ENCODE results near the gene KRT12.

KRT12 gene

GRCh38 chr17:40843242-40843641, 23.8 kb downstream of the KRT12 start:
- no peak overlapping the region for H3K4me2 ChIP-seq (ENCODE audit: low read length)
- no peaks in the 10 kb centered on the region for H3K79me2 ChIP-seq (ENCODE audit: low read length)
- H3K4me1 ChIP-seq (ENCODE audit: low read length), result peaks cover 6% of the 10 kb centered on the region
- TF ChIP-seq CTCF (IDR thresholded peaks at IDR 0.05; ENCODE audit: low read depth, low read length) (no peak), EZH2phosphoT487 (IDR thresholded peaks at IDR 0.05; ENCODE audit: low read depth) (no peak)
- H3K36me3 ChIP-seq (replicated peaks; ENCODE audit: low read depth, low read length), result no peaks in the 10 kb centered on the region
- H3K27me3 ChIP-seq (ENCODE audit: low read depth, low read length), result peaks cover 11% of the 10 kb centered on the region
- H3K9ac ChIP-seq (ENCODE audit: low read length), result no peak overlapping the region
- no peaks in the 10 kb centered on the region for H3K9me3 ChIP-seq (ENCODE audit: insufficient read depth, low read length)
- no peaks in the 10 kb centered on the region for H4K20me1 ChIP-seq (ENCODE audit: insufficient read depth, low read length)
- no peak overlapping the region for H2AFZ ChIP-seq (ENCODE audit: low read depth, low read length)
- no peak overlapping the region for H3K4me3 ChIP-seq (ENCODE audit: low read length)
- H3K27ac ChIP-seq (ENCODE audit: low read length), result no peak overlapping the region

GRCh38 chr17:40841246-40841645, 25.8 kb downstream of the KRT12 start:
- H3K9ac ChIP-seq (ENCODE audit: low read length), result no peak overlapping the region
- H3K27ac ChIP-seq (ENCODE audit: low read length), result no peak overlapping the region
- no peaks in the 10 kb centered on the region for H3K79me2 ChIP-seq (ENCODE audit: low read length)
- no peak overlapping the region for H2AFZ ChIP-seq (ENCODE audit: low read depth, low read length)
- H3K36me3 ChIP-seq (replicated peaks; ENCODE audit: low read depth, low read length), result no peaks in the 10 kb centered on the region
- no peaks in the 10 kb centered on the region for H3K9me3 ChIP-seq (ENCODE audit: insufficient read depth, low read length)
- no peak overlapping the region for H3K4me3 ChIP-seq (ENCODE audit: low read length)
- H4K20me1 ChIP-seq (ENCODE audit: insufficient read depth, low read length), result no peaks in the 10 kb centered on the region
- H3K4me2 ChIP-seq (ENCODE audit: low read length), result no peak overlapping the region
- H3K27me3 ChIP-seq (ENCODE audit: low read depth, low read length), result peaks cover 4% of the 10 kb centered on the region; the same call in 1 of the 2 replicates
- TF ChIP-seq EZH2phosphoT487 (IDR thresholded peaks at IDR 0.05; ENCODE audit: low read depth) (no peak), CTCF (IDR thresholded peaks at IDR 0.05; ENCODE audit: low read depth, low read length) (no peak)
- peaks cover 6% of the 10 kb centered on the region for H3K4me1 ChIP-seq (ENCODE audit: low read length)

- TF ChIP-seq EZH2phosphoT487 (IDR thresholded peaks at IDR 0.05; ENCODE audit: low read depth), result no peak
- no peak for TF ChIP-seq CTCF (IDR thresholded peaks at IDR 0.05; ENCODE audit: low read depth, low read length)
- Histone ChIP-seq H3K9ac (ENCODE audit: low read length) (no peak overlapping the region), H3K4me1 (ENCODE audit: low read length) (peaks cover 6% of the 10 kb centered on the region), H3K27ac (ENCODE audit: low read length) (no peak overlapping the region), H3K27me3 (ENCODE audit: low read depth, low read length) (no peaks in the 10 kb centered on the region; the same call in 1 of the 2 replicates), H3K36me3 (replicated peaks; ENCODE audit: low read depth, low read length) (no peaks in the 10 kb centered on the region), H2AFZ (ENCODE audit: low read depth, low read length) (no peak overlapping the region), H3K4me3 (ENCODE audit: low read length) (no peak overlapping the region), H4K20me1 (ENCODE audit: insufficient read depth, low read length) (no peaks in the 10 kb centered on the region), H3K9me3 (ENCODE audit: insufficient read depth, low read length) (no peaks in the 10 kb centered on the region), H3K4me2 (ENCODE audit: low read length) (no peak overlapping the region), H3K79me2 (ENCODE audit: low read length) (no peaks in the 10 kb centered on the region)
These were observed 27.8 kb downstream of the KRT12 start for GRCh38 chr17:40839194-40839593.

- Histone ChIP-seq H3K4me1 (ENCODE audit: low read length) (no peaks in the 10 kb centered on the region), H3K27me3 (ENCODE audit: low read depth, low read length) (no peaks in the 10 kb centered on the region), H3K79me2 (ENCODE audit: low read length) (no peaks in the 10 kb centered on the region), H3K4me2 (ENCODE audit: low read length) (no peak overlapping the region), H3K36me3 (replicated peaks; ENCODE audit: low read depth, low read length) (no peaks in the 10 kb centered on the region), H3K4me3 (ENCODE audit: low read length) (no peak overlapping the region), H3K27ac (ENCODE audit: low read length) (no peak overlapping the region), H3K9ac (ENCODE audit: low read length) (no peak overlapping the region), H3K9me3 (ENCODE audit: insufficient read depth, low read length) (no peaks in the 10 kb centered on the region), H4K20me1 (ENCODE audit: insufficient read depth, low read length) (no peaks in the 10 kb centered on the region), H2AFZ (ENCODE audit: low read depth, low read length) (no peak overlapping the region)
- TF ChIP-seq EZH2phosphoT487 (IDR thresholded peaks at IDR 0.05; ENCODE audit: low read depth), result no peak
- TF ChIP-seq CTCF (IDR thresholded peaks at IDR 0.05; ENCODE audit: low read depth, low read length), result no peak
These were observed 31.0 kb downstream of the KRT12 start for GRCh38 chr17:40836020-40836419.

Measured in OCI-LY3 (cell line).